Pancreas (tissue), 10 donors: ENCODE data around the gene WARS2. TPM values are rescaled to one million over a fixed set of nuclear protein-coding genes. Genes with fewer than 3 reads are reported as not detected.

Experiments used
- ATAC-seq, 4 donors: fragments of 200-7000 bp; cut with Tn5 transposase; one replicate each; pipeline versions ENCODE4 v1.8.0 to v1.9.1; 2020; ENCODE audit warnings: mild to moderate bottlenecking in 4 of 4, moderate library complexity in 4 of 4
- DNase-seq, 6 donors: peaks; one replicate each; pipeline ENCODE4 v3.0.0-alpha.2; 2020
- FAIRE-seq: peaks from 2 replicates; lab custom pipeline; 2012; peaks lifted over from hg19 to GRCh38; lab: Jason Lieb, UNC
- H3K27ac ChIP-seq, 4 donors: fragments of 200-600 bp; sonication (generic); 1 replicate in 3 of 4; 2 replicates in 1 of 4; pipeline versions ENCODE4 v1.5.0 to v1.8.0; 2020
- H3K27me3 ChIP-seq, 4 donors: fragments of 200-600 bp; one replicate each; pipeline ENCODE4 v1.8.0; 2021
- H3K36me3 ChIP-seq, 3 donors: fragments of 200-600 bp; sonication (generic) in 1 of 3; one replicate each; pipeline versions ENCODE4 v1.5.0 to v1.8.0; 2020 to 2021
- H3K4me1 ChIP-seq, 3 donors: fragments of 200-600 bp; one replicate each; pipeline ENCODE4 v1.8.0; 2021
- H3K4me3 ChIP-seq, 4 donors: fragments of 200-600 bp; sonication (generic) in 2 of 4; one replicate each; pipeline versions ENCODE4 v1.5.0 to v1.8.0; 2020 to 2021
- H3K9me3 ChIP-seq, 4 donors: fragments of 200-600 bp; one replicate each; pipeline ENCODE4 v1.8.0; 2021
- WGBS, 2 donors: extraction: QIAGEN DNeasy Blood & Tissue Kit; methylation state at CpG; one replicate each; pipeline ENCODE4 v1.1.7; 2013; 5-methylcytosine and 5-hydroxymethylcytosine counted together
- intact Hi-C, 3 donors: fragments of 100-400 bp; cut with DNase I; formaldehyde crosslinking; loops; one replicate each; pipeline versions ENCODE4 v1.11.1 to v1.14.2; 2022
- polyA plus RNA-seq, 2 donors: library from polyadenylated mRNA; stranded (reverse); fragments of 200-250 nt; gene quantifications; one replicate each; pipeline ENCODE4 v1.2.3, GENCODE V29; 2013
- total RNA-seq, 6 donors: library from RNA; stranded (reverse); fragmentation: NEBNext Ultra II Directional in 4 of 6; extraction: Animal tissue kit (Norgen Biotek cat#: 25700) in 4 of 6; gene quantifications; one replicate each; pipeline versions ENCODE4 v1.2.1 to v1.2.4, GENCODE V29; 2021 to 2023
- TF ChIP-seq, protein P1 (sequence below), 4 donors: fragments of 200-600 bp; sonication (generic) in 3 of 4; IDR thresholded peaks; one replicate each; pipeline versions ENCODE4 v1.5.0 to v1.8.0; 2021; ENCODE audit warnings: antibody characterized with exemption in 4 of 4
- donor health status: healthy with polysubstance abuse.
- donor health status: DM: no; HTN: no; CAD: no; lungs with moderate emphysema.
- donor health status: DM: no; HTN: no; CAD: no.
- donor health status: control.
- donor health status: control.
- donor health status: Bipolar disorder and iron deficiency.
- donor health status: DM: yes; HTN: yes; CAD: no.
- donor health status: DM: no; HTN: no; CAD: no.
- donor health status: DM: no; HTN: no; CAD: no.
- donor health status: DM: yes; HTN: yes; CAD: no.

WARS2 gene
- total and polyA plus RNA-seq, 8 donors = 3.4 to 14.0 (median 9.4) TPM

DNA sequence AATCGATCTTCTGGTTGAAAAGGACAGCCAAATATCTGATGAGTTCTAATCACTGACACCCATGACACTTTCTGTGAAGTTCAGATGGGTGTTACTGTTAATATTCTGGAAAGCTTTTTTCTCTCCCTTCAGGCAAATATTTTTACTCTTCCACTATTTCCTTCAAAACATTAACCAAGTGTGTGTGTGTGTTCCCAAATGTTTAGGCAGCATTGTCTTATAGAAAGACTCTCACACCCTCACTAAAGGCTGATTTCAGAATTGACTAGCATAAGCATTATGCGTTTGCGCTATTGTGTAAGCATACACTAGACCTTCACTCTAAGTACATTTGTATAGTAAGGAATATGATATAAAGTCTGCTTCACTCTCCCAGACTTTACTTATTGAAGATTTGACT, 24.7 kb downstream of the WARS2 start:
- Histone ChIP-seq H3K4me1 (no peaks in the 10 kb centered on the region), H3K4me3 (no peak overlapping the region), H3K36me3 (no peaks in the 10 kb centered on the region), H3K27me3 (no peaks in the 10 kb centered on the region), H3K27ac (no peak overlapping the region), H3K9me3 (no peaks in the 10 kb centered on the region)
- intact Hi-C loops = no loop called here
- ATAC-seq (no peak), FAIRE-seq (no peak), DNase-seq (no peak)
- WGBS, 2 donors = 86 to 93% methylated on average over 3 of the region's 3 CpGs
- TF ChIP-seq, protein P1, sequence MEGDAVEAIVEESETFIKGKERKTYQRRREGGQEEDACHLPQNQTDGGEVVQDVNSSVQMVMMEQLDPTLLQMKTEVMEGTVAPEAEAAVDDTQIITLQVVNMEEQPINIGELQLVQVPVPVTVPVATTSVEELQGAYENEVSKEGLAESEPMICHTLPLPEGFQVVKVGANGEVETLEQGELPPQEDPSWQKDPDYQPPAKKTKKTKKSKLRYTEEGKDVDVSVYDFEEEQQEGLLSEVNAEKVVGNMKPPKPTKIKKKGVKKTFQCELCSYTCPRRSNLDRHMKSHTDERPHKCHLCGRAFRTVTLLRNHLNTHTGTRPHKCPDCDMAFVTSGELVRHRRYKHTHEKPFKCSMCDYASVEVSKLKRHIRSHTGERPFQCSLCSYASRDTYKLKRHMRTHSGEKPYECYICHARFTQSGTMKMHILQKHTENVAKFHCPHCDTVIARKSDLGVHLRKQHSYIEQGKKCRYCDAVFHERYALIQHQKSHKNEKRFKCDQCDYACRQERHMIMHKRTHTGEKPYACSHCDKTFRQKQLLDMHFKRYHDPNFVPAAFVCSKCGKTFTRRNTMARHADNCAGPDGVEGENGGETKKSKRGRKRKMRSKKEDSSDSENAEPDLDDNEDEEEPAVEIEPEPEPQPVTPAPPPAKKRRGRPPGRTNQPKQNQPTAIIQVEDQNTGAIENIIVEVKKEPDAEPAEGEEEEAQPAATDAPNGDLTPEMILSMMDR (IDR thresholded peaks at IDR 0.05) = no peak

DNA sequence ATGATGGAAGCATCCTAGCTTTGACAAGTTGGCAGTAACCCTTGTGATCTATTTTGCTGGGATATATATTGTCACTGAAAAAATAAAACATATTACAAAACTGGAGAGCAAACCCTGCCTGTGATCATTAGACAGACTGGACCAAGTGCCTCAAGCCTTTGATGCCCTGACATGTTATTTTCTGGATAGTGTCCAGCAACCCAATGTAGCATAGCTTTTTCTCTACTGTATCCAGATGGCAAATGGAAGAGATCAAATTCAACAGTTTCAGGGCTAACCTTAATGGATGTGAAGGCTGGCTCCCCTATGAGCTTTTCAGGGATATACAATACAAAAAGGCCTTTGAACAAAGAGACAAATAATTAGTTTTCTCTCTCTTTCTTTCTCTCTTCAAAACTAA, 25.1 kb downstream of the WARS2 start:
- Histone ChIP-seq H3K4me1 (no peaks in the 10 kb centered on the region), H3K27ac (no peak overlapping the region), H3K27me3 (no peaks in the 10 kb centered on the region), H3K4me3 (no peak overlapping the region), H3K9me3 (no peaks in the 10 kb centered on the region), H3K36me3 (no peaks in the 10 kb centered on the region)
- no peak for DNase-seq
- intact Hi-C loops = no loop called here
- no peak for FAIRE-seq
- peak in 2 of 4 donors; percentile 22 to 50 for ATAC-seq
- TF ChIP-seq, protein P1 (IDR thresholded peaks at IDR 0.05) = no peak

DNA sequence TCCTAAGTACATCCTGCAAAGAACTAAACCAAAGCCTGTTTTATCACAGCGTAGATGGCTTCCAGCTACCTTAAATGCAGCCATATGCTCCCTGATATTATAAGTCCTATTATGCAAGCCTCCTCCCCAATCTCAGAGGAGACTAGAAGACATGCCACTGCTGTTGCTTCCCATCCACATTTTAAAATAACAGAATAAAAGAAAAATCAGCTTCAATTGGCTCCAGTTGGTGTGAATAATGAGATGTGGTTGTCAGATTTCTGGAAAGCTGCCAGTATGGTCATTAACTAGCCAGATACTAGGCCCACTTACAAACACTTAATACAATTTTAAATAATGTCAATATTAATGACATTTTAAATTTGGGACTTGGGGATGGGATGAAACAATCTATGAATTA, 25.7 kb downstream of the WARS2 start:
- FAIRE-seq = no peak

DNA sequence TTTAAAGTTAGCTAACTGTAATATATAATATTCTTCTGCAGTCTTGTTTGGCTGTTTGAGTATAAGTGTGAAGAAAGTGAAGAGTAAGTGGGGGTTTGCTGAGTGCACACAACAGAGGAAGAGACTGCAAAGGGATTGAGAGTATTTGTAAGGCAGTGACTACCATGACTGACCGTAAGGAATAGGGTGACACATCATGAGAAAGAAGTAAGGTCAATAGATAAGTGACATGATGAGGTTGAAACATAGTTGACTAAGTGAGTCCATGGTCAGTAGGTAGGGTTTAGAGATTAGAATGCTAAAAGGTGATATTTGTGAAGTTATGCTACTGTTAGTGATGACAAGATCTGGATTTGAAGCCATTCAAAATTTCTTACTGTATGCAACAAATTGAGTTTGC, 27.7 kb downstream of the WARS2 start:
- no peak for ATAC-seq
- Histone ChIP-seq H3K27ac (no peak overlapping the region), H3K4me3 (no peak overlapping the region), H3K9me3 (no peaks in the 10 kb centered on the region), H3K4me1 (no peaks in the 10 kb centered on the region), H3K27me3 (no peaks in the 10 kb centered on the region), H3K36me3 (no peaks in the 10 kb centered on the region)
- intact Hi-C loops = no loop called here
- TF ChIP-seq, protein P1 (IDR thresholded peaks at IDR 0.05) = no peak
- DNase-seq = no peak
- WGBS, 2 donors = 95 to 100% methylated on average over 1 of the region's 1 CpG
- no peak for FAIRE-seq

More for the DNA sequence above, 25.7 kb downstream of the WARS2 start:
- DNase-seq (no peak), ATAC-seq (no peak)
- WGBS, 2 donors = 98 to 100% methylated on average over 1 of the region's 1 CpG
- no peaks in the 10 kb centered on the region for H3K9me3 ChIP-seq
- intact Hi-C loops = no loop called here
- TF ChIP-seq, protein P1 (IDR thresholded peaks at IDR 0.05) = no peak
- H3K27me3 ChIP-seq = no peaks in the 10 kb centered on the region
- no peak overlapping the region for H3K27ac ChIP-seq
- no peak overlapping the region for H3K4me3 ChIP-seq
- H3K4me1 ChIP-seq = no peaks in the 10 kb centered on the region
- no peaks in the 10 kb centered on the region for H3K36me3 ChIP-seq

DNA sequence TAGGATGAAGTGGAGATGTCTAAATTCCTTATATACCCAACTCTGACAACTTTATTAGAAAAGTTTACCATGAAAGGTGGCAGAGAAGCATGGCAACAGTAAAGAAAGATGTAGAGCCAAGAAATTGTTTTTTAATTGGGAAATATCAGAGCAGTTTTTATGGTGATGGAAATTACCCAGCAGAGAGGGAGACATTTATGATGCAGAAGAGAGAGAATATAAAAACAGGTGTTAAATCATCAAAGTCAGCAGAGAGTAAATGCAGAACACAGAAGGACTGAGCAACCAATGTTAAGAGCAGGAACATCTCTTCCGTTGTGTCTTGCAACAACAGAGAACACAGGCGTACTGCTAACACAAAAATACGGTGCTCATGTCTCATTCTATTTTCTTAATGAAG, 28.2 kb downstream of the WARS2 start:
- no peaks in the 10 kb centered on the region for H3K27me3 ChIP-seq
- H3K4me3 ChIP-seq = no peak overlapping the region
- H3K36me3 ChIP-seq = no peaks in the 10 kb centered on the region
- FAIRE-seq (no peak), ATAC-seq (no peak), DNase-seq (no peak)
- WGBS, 2 donors = 98 to 100% methylated on average over 3 of the region's 3 CpGs
- intact Hi-C loops = no loop called here
- TF ChIP-seq, protein P1 (IDR thresholded peaks at IDR 0.05) = no peak
- H3K27ac ChIP-seq = no peak overlapping the region
- H3K4me1 ChIP-seq = no peaks in the 10 kb centered on the region
- no peaks in the 10 kb centered on the region for H3K9me3 ChIP-seq
